G401.6 (cell line): ENCODE results near the gene C4B.
"Not testable (repeated sequence)": the region's sequence is repeated elsewhere in the genome, so short reads cannot be mapped to it uniquely, and the experiment has no call there.

ENCODE experiments used
- FAIRE-seq: peaks from 2 replicates; lab custom pipeline; 2012; peaks lifted over from hg19 to GRCh38; lab: Jason Lieb, UNC

C4B gene

GRCh38 chr6:31981744-31982143 lies 32.9 kb upstream of the C4B start, which contains the start of gene C4A:
Gene C4A, plus strand, starts transcription at chr6:31982057. Its CDS starts 51 bp downstream, at chr6:31982108.
- not testable (repeated sequence) for FAIRE-seq

GRCh38 chr6:31989363-31989762 lies 25.2 kb upstream of the C4B start:
- peak; percentile 89 for FAIRE-seq

GRCh38 chr6:31994421-31994820 lies 20.2 kb upstream of the C4B start:
- not testable (repeated sequence) for FAIRE-seq

GRCh38 chr6:31996385-31996784 lies 18.2 kb upstream of the C4B start:
- FAIRE-seq: not testable (repeated sequence)

GRCh38 chr6:32002546-32003268 lies 11.9 kb upstream of the C4B start:
- not testable (repeated sequence) for FAIRE-seq

- not testable (repeated sequence) for FAIRE-seq
Observed at GRCh38 chr6:32003301-32003700, 11.3 kb upstream of the C4B start.

GRCh38 chr6:32004393-32004792 lies 10.2 kb upstream of the C4B start:
- FAIRE-seq: not testable (repeated sequence)

- FAIRE-seq: not testable (repeated sequence)
Observed at GRCh38 chr6:32004864-32005537, 9.6 kb upstream of the C4B start.

- FAIRE-seq: not testable (repeated sequence)
Observed at GRCh38 chr6:32005538-32005880, 9.1 kb upstream of the C4B start.

GRCh38 chr6:32005991-32006529 lies 8.5 kb upstream of the C4B start:
- FAIRE-seq: not testable (repeated sequence)

- not testable (repeated sequence) for FAIRE-seq
Observed at GRCh38 chr6:32007086-32007485, 7.5 kb upstream of the C4B start.

- not testable (repeated sequence) for FAIRE-seq
Observed at GRCh38 chr6:32008037-32008436, 6.6 kb upstream of the C4B start.

GRCh38 chr6:32008616-32009015 lies 6.0 kb upstream of the C4B start:
- not testable (repeated sequence) for FAIRE-seq

- FAIRE-seq: not testable (repeated sequence)
Observed at GRCh38 chr6:32009537-32009936, 5.1 kb upstream of the C4B start.

- FAIRE-seq: not testable (repeated sequence)
Observed at GRCh38 chr6:32010856-32011530, 3.6 kb upstream of the C4B start.

GRCh38 chr6:32012941-32013617 lies 1.5 kb upstream of the C4B start:
- not testable (repeated sequence) for FAIRE-seq

- not testable (repeated sequence) for FAIRE-seq
Observed at GRCh38 chr6:32013738-32014137, 857 bp upstream of the C4B start.

- peak; percentile 96 for FAIRE-seq
Observed at GRCh38 chr6:32022100-32022499, 7.5 kb downstream of the C4B start.

GRCh38 chr6:32028631-32029030 lies 14.0 kb downstream of the C4B start:
- FAIRE-seq: not testable (repeated sequence)

- FAIRE-seq: not testable (repeated sequence)
Observed at GRCh38 chr6:32029553-32029952, 15.0 kb downstream of the C4B start.

GRCh38 chr6:32035283-32036013 lies 20.9 kb downstream of the C4B start:
- not testable (repeated sequence) for FAIRE-seq
